ENCODE measurements around the gene HBG1.

The HBG1 gene

GRCh38 chr11:5198285-5198684, 51.4 kb downstream of the HBG1 start:
- no peaks in the 10 kb centered on the region for H3K79me2 ChIP-seq (ENCODE audit: low read length)
- no peaks in the 10 kb centered on the region for H3F3A ChIP-seq (ENCODE audit: insufficient read depth, low read length)
- TF ChIP-seq EZH2phosphoT487 (IDR thresholded peaks at IDR 0.05; ENCODE audit: low read length) (no peak), EZH2 (optimal IDR thresholded peaks at IDR 0.05; ENCODE audit: low read depth, low read length) (no peak), CTCF (IDR thresholded peaks at IDR 0.05; ENCODE audit: low read length) (no peak)
- H3K9ac ChIP-seq (ENCODE audit: low read length), result no peak overlapping the region
- no peaks in the 10 kb centered on the region for H3K9me3 ChIP-seq (replicated peaks; ENCODE audit: insufficient read depth, low read length)
- no peak overlapping the region for H3K4me3 ChIP-seq (ENCODE audit: low read length)
- no peak overlapping the region for H3K27ac ChIP-seq (ENCODE audit: low read length)
- H3K27me3 ChIP-seq (replicated peaks; ENCODE audit: insufficient read depth, low read length), result no peaks in the 10 kb centered on the region
- no peaks in the 10 kb centered on the region for H3K4me1 ChIP-seq (ENCODE audit: low read length)
- no peaks in the 10 kb centered on the region for H3K36me3 ChIP-seq (replicated peaks; ENCODE audit: insufficient read depth, low read length)
- no peak overlapping the region for H3K4me2 ChIP-seq (ENCODE audit: low read depth, low read length)
- no peak overlapping the region for H2AFZ ChIP-seq (ENCODE audit: low read length)
- H3K9me2 ChIP-seq (replicated peaks; ENCODE audit: insufficient read depth, low read length), result no peaks in the 10 kb centered on the region
- DNase-seq, result no peak
- H4K20me1 ChIP-seq (ENCODE audit: insufficient read depth, low read length), result no peaks in the 10 kb centered on the region
